Endodermal cell (in vitro differentiated cells): Measurements from ENCODE around the gene CCDC93. TPM values are rescaled to one million over a fixed set of nuclear protein-coding genes. Genes with fewer than 3 reads are reported as not detected.

ENCODE experiments used
- DNase-seq: peaks from one replicate; pipeline ENCODE4 v3.0.0-alpha.2; 2017
- H3K27ac ChIP-seq: 2 replicates; pipeline ENCODE4 v1.5.1; 2013; ENCODE audit warnings: mild to moderate bottlenecking, low read depth, low read length, moderate library complexity
- H3K27me3 ChIP-seq: 2 replicates; pipeline ENCODE4 v1.6.1; 2013; ENCODE audit warnings: mild to moderate bottlenecking, low read length, moderate library complexity; ENCODE audit not compliant: insufficient read depth, control insufficient read depth, poor library complexity, severe bottlenecking
- H3K36me3 ChIP-seq: 2 replicates; pipeline ENCODE4 v1.7.0; 2013; ENCODE audit warnings: mild to moderate bottlenecking, low read length, moderate library complexity; ENCODE audit not compliant: control insufficient read depth, insufficient read depth
- H3K4me1 ChIP-seq: one replicate; pipeline ENCODE4 v1.7.0; 2013; ENCODE audit warnings: low read length; ENCODE audit not compliant: control insufficient read depth, insufficient read depth
- H3K4me3 ChIP-seq: 2 replicates; pipeline ENCODE4 v1.5.1; 2013; ENCODE audit warnings: mild to moderate bottlenecking, low read length, moderate library complexity
- H3K9ac ChIP-seq: 2 replicates; pipeline ENCODE4 v1.6.1; 2013; ENCODE audit warnings: mild to moderate bottlenecking, low read length, moderate library complexity; ENCODE audit not compliant: poor library complexity, severe bottlenecking; ENCODE audit errors: extremely low read depth
- H3K9me3 ChIP-seq: 2 replicates; pipeline ENCODE4 v1.6.1; 2013; ENCODE audit warnings: mild to moderate bottlenecking, low read length, moderate library complexity; ENCODE audit not compliant: control insufficient read depth
- H3K27ac Mint-ChIP-seq: 2 replicates; pipeline ENCODE4 v1.8.0; 2020; ENCODE audit warnings: mixed read lengths
- H3K27me3 Mint-ChIP-seq: 2 replicates; pipeline ENCODE4 v1.8.0; 2021; ENCODE audit warnings: mild to moderate bottlenecking, mixed read lengths; ENCODE audit not compliant: insufficient read depth
- H3K36me3 Mint-ChIP-seq: 2 replicates; pipeline ENCODE4 v1.8.0; 2020; ENCODE audit warnings: low read depth, mixed read lengths
- H3K4me1 Mint-ChIP-seq: 2 replicates; pipeline ENCODE4 v1.8.0; 2020; ENCODE audit warnings: mixed read lengths
- H3K4me3 Mint-ChIP-seq: 2 replicates; pipeline ENCODE4 v1.8.0; 2020; ENCODE audit warnings: mild to moderate bottlenecking, moderate library complexity, mixed read lengths
- H3K9me3 Mint-ChIP-seq: 2 replicates; pipeline ENCODE4 v1.8.0; 2020; ENCODE audit warnings: mild to moderate bottlenecking, mixed read lengths
- WGBS, 2 experiments: methylation state at CpG; one replicate each; pipeline versions ENCODE4 v1.1.5 to v1.1.7; 2013; ENCODE audit warnings: missing lambda C conversion rate in 2 of 2, mixed read lengths in 1 of 2; ENCODE audit not compliant: insufficient coverage in 1 of 2, insufficient read length in 1 of 2; 5-methylcytosine and 5-hydroxymethylcytosine counted together
- total RNA-seq, 2 donors: library from RNA; stranded (reverse); fragmentation: NEBNext Ultra II Directional in 1 of 2; extraction: Animal tissue kit (Norgen Biotek cat#: 25700) in 1 of 2; gene quantifications; 2 replicates in 1 of 2; 3 replicates in 1 of 2; pipeline ENCODE4 v1.2.1, GENCODE V29; 2021
- TF ChIP-seq, protein P1 (sequence below): fragments of 200-600 bp; sonication (generic); conservative IDR thresholded peaks from 2 replicates; pipeline ENCODE4 v1.5.0; 2021; ENCODE audit warnings: antibody characterized with exemption, mild to moderate bottlenecking

The CCDC93 gene
- total RNA-seq, 2 donors from 2014 or later: 35.6 to 36.6 TPM

DNA sequence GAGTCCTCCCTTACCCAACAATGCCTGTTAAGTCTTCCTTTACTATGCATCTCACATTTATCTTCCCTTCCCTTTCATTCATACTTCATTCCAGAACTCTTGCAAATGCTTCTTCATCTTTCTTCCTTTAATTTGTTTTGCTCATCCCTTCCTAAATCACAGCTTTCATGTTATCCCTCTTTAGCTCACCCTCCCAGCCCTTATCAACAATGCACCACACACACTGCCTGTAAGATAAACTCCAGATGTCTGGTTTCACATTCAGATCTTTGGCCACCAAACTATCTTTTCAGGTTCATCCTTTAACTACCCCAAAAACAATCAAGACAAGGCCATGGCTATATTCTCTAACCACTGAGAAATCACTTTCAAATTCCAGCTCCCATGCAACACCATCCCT, 3.4 kb downstream of the CCDC93 start:
- no peak for DNase-seq
- H3K9me3 Mint-ChIP-seq: no peaks in the 10 kb centered on the region
- Histone ChIP-seq H3K4me3 (no peak overlapping the region), H3K27ac (no peak overlapping the region), H3K36me3 (peaks cover 31% of the 10 kb centered on the region), H3K9me3 (no peaks in the 10 kb centered on the region), H3K4me1 (peaks cover 11% of the 10 kb centered on the region), H3K9ac (no peak overlapping the region), H3K27me3 (peaks cover 10% of the 10 kb centered on the region)
- H3K4me1 Mint-ChIP-seq: peaks cover 31% of the 10 kb centered on the region
- H3K36me3 Mint-ChIP-seq: peaks cover 34% of the 10 kb centered on the region
- TF ChIP-seq, protein P1, sequence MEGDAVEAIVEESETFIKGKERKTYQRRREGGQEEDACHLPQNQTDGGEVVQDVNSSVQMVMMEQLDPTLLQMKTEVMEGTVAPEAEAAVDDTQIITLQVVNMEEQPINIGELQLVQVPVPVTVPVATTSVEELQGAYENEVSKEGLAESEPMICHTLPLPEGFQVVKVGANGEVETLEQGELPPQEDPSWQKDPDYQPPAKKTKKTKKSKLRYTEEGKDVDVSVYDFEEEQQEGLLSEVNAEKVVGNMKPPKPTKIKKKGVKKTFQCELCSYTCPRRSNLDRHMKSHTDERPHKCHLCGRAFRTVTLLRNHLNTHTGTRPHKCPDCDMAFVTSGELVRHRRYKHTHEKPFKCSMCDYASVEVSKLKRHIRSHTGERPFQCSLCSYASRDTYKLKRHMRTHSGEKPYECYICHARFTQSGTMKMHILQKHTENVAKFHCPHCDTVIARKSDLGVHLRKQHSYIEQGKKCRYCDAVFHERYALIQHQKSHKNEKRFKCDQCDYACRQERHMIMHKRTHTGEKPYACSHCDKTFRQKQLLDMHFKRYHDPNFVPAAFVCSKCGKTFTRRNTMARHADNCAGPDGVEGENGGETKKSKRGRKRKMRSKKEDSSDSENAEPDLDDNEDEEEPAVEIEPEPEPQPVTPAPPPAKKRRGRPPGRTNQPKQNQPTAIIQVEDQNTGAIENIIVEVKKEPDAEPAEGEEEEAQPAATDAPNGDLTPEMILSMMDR: no peak
- H3K27me3 Mint-ChIP-seq: peaks cover 11% of the 10 kb centered on the region
- no peak overlapping the region for H3K27ac Mint-ChIP-seq
- no peak overlapping the region for H3K4me3 Mint-ChIP-seq

DNA sequence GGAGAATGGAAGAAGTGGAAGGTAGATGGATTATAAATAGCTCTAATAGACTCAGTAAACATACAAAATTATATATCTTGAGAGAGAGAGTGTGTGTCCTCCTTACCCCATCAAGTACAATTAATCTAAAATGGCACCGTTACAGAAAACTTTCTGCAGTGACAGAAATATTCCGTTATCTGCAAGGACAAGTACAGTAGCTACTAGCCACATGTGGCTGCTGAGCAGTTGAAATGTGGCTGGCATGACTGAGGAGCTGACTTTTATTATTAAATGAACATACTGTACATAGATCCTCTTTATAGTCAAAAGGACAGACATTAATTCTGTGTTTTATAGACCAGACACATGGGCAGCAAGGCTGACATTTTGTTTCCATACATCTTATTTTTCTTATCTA, 7.0 kb downstream of the CCDC93 start:
- H3K4me1 Mint-ChIP-seq: peaks cover 19% of the 10 kb centered on the region
- H3K9me3 Mint-ChIP-seq: no peaks in the 10 kb centered on the region
- H3K27me3 Mint-ChIP-seq: no peaks in the 10 kb centered on the region
- no peak overlapping the region for H3K27ac Mint-ChIP-seq
- no peaks in the 10 kb centered on the region for H3K27me3 ChIP-seq
- H3K9me3 ChIP-seq: no peaks in the 10 kb centered on the region
- no peak overlapping the region for H3K9ac ChIP-seq
- H3K4me3 Mint-ChIP-seq: no peak overlapping the region
- peaks cover 41% of the 10 kb centered on the region for H3K36me3 Mint-ChIP-seq
- 92 to 100% methylated on average over 1 to 2 of the region's 2 CpGs for WGBS, 2 experiments
- TF ChIP-seq, protein P1: no peak
- DNase-seq: no peak
- no peak overlapping the region for H3K27ac ChIP-seq
- no peak overlapping the region for H3K4me3 ChIP-seq
- H3K36me3 ChIP-seq: peaks cover 53% of the 10 kb centered on the region
- peaks cover 11% of the 10 kb centered on the region for H3K4me1 ChIP-seq

DNA sequence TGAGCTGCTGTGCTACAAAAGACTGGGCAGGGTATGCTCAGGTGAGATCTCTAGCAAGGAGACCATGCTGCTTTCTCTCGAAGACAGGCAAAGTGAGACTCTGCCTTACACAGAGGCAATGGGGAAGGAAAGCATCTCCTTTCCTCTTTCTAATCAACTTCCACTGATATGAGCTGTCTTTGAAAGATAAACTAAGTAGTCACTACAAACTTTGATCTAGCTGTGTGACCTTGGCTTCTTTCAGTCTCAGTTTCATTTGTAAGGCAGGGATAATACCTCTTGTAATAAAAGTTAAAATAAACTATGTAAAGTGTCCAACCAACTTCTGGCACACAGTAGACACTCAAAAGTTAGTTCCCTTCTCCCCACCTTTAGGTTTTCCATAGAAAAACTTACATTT, 7.5 kb downstream of the CCDC93 start:
- Mint-ChIP-seq H3K4me1 (peaks cover 14% of the 10 kb centered on the region), H3K36me3 (peaks cover 41% of the 10 kb centered on the region), H3K27me3 (no peaks in the 10 kb centered on the region), H3K4me3 (no peak overlapping the region), H3K27ac (no peak overlapping the region), H3K9me3 (no peaks in the 10 kb centered on the region)
- Histone ChIP-seq H3K36me3 (peaks cover 58% of the 10 kb centered on the region), H3K4me1 (peaks cover 11% of the 10 kb centered on the region), H3K27ac (no peak overlapping the region), H3K9ac (no peak overlapping the region), H3K27me3 (no peaks in the 10 kb centered on the region), H3K9me3 (no peaks in the 10 kb centered on the region), H3K4me3 (no peak overlapping the region)
- 75% methylated on average over 1 of the region's 1 CpG; no CpG with 5 or more reads in 1 of the 2 experiments for WGBS, 2 experiments
- DNase-seq: no peak
- TF ChIP-seq, protein P1: no peak
